HFFc6 (cell line): ENCODE data around the gene XRCC5. TPM values are rescaled to one million over a fixed set of nuclear protein-coding genes. Genes with fewer than 3 reads are reported as not detected.

ENCODE experiments used
- DNase-seq: peaks from one replicate; pipeline ENCODE4 v3.0.0-alpha.2; 2018
- H3K27ac Mint-ChIP-seq: 2 replicates; pipeline ENCODE4 v1.8.0; 2020; ENCODE audit warnings: mild to moderate bottlenecking, mixed read lengths
- H3K27me3 Mint-ChIP-seq: 2 replicates; pipeline ENCODE4 v1.8.0; 2021; ENCODE audit warnings: mild to moderate bottlenecking, moderate library complexity, mixed read lengths; ENCODE audit not compliant: insufficient read depth
- H3K36me3 Mint-ChIP-seq: 2 replicates; pipeline ENCODE4 v1.8.0; 2021; ENCODE audit warnings: low read depth, mixed read lengths
- H3K4me1 Mint-ChIP-seq: 2 replicates; pipeline ENCODE4 v1.8.0; 2020; ENCODE audit warnings: low read depth, mixed read lengths
- H3K4me3 Mint-ChIP-seq: 2 replicates; pipeline ENCODE4 v1.8.0; 2020; ENCODE audit warnings: mild to moderate bottlenecking, moderate library complexity, mixed read lengths
- H3K9me3 Mint-ChIP-seq: 2 replicates; pipeline ENCODE4 v1.8.0; 2020; ENCODE audit warnings: mild to moderate bottlenecking, mixed read lengths
- total RNA-seq, 6 experiments: library from RNA; stranded (reverse); fragmentation: NEBNext Ultra II Directional; extraction: Animal tissue kit (Norgen Biotek cat#: 25700); gene quantifications; 2 replicates in 1 of 6; 3 replicates in 5 of 6; pipeline ENCODE4 v1.2.3, GENCODE V29; 2021
- TF ChIP-seq, protein P1 (sequence below): fragments of 200-600 bp; sonication (generic); IDR thresholded peaks from 2 replicates; pipeline ENCODE4 v1.5.0; 2021; ENCODE audit warnings: antibody characterized with exemption, mild to moderate bottlenecking

Gene XRCC5
- total RNA-seq, 6 experiments from 2014 or later, result 291 to 372 (median 352) TPM

DNA sequence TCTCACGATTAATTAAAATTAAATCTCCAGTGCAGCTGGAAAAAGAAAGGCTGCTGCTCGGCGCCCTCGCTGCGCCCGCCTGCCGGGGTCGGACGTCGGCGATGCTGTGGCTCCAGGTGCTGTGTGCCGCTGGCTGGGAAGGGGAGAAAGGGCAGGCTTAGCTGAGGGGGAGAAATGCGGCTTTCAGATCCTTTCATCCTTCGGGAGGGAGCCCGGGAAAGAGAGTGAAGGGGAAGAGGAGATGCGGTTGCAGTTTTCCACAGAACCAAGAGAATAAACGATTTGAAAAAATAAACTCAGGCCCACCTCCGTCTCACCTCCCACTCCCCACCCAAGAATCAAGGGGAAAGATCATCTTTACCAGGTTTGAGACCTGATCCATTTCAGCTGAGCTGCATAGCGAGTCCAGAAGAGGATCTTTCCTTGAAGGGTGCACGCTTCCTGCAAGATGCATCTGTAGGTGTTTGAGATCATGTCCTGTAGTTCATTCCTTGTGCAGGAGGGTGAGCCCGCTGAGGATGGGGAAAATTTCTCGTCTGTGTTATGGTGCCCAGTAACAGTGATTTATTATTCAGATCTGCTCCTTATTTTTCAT lies 26.9 kb upstream of the XRCC5 start:
- H3K27ac Mint-ChIP-seq, result no peak overlapping the region; the same call in 1 of the 2 replicates
- peaks cover 32% of the 10 kb centered on the region for H3K4me1 Mint-ChIP-seq
- DNase-seq, result no peak
- H3K27me3 Mint-ChIP-seq, result peaks cover 24% of the 10 kb centered on the region
- H3K9me3 Mint-ChIP-seq, result no peaks in the 10 kb centered on the region
- peak overlapping the region; percentile 96 for H3K4me3 Mint-ChIP-seq
- TF ChIP-seq, protein P1, sequence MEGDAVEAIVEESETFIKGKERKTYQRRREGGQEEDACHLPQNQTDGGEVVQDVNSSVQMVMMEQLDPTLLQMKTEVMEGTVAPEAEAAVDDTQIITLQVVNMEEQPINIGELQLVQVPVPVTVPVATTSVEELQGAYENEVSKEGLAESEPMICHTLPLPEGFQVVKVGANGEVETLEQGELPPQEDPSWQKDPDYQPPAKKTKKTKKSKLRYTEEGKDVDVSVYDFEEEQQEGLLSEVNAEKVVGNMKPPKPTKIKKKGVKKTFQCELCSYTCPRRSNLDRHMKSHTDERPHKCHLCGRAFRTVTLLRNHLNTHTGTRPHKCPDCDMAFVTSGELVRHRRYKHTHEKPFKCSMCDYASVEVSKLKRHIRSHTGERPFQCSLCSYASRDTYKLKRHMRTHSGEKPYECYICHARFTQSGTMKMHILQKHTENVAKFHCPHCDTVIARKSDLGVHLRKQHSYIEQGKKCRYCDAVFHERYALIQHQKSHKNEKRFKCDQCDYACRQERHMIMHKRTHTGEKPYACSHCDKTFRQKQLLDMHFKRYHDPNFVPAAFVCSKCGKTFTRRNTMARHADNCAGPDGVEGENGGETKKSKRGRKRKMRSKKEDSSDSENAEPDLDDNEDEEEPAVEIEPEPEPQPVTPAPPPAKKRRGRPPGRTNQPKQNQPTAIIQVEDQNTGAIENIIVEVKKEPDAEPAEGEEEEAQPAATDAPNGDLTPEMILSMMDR, result no peak
- no peaks in the 10 kb centered on the region for H3K36me3 Mint-ChIP-seq

DNA sequence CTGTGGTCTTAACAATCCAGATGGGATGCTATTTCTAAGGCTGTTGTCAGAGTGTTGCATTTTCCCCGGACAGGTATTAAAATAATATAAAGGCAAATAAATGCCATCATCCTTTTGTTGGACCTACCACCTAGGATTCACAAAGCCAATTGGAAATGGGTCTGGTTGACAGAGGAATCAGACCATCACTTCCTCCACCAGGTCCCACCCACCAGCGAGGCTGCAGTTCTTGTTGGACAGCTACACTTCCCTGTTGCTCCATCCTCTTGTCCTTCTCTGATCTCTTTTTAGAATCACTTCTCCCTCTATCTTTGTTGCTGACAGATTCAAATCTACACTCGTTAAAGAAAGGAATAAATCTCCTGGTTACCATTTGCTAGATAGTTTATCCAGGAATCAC lies 26.3 kb upstream of the XRCC5 start:
- no peak for DNase-seq
- Mint-ChIP-seq H3K27ac (no peak overlapping the region), H3K4me3 (peak overlapping the region; percentile 96), H3K36me3 (no peaks in the 10 kb centered on the region), H3K9me3 (no peaks in the 10 kb centered on the region), H3K27me3 (peaks cover 24% of the 10 kb centered on the region), H3K4me1 (peaks cover 32% of the 10 kb centered on the region)
- TF ChIP-seq, protein P1, result no peak

DNA sequence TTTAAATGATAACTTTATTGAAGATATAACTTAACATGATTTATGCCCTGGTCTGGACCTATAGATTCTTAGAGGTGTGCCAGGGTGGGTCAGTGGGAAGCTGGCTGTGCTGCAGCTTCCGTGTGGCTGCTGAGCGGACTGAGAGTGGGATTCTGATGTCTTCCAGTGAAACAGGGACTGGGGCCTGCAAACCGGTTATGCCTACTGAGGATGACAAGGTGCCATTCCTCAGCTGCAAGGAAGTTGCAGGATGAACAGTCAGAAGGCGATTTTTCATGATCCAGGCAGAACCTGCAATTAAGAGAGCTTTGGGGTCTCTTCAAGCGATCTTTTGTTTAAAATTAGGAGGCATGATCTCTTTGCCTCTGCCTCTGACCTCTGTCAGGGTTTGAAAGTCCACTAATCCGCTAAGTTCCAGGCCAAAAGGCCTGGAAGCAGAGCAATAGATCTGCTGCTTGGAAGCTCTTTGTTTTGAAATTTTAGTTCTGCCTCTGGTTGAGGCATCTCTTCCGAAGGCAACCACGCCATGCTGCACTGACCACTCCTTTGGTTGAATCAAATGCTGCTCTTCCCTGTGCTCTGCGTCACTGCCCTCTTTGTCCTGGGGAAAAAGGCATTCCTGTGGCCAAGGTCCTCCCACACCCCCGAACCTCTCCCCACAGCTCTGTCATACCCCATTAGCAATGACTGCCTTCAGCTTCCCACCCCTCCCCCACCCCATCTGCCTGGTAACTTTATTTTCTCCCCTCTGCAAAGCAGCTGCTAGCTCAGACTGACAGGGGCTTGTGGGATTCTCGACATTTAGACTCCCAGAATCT lies 25.5 kb upstream of the XRCC5 start:
- peaks cover 32% of the 10 kb centered on the region for H3K4me1 Mint-ChIP-seq
- H3K36me3 Mint-ChIP-seq, result no peaks in the 10 kb centered on the region

DNA sequence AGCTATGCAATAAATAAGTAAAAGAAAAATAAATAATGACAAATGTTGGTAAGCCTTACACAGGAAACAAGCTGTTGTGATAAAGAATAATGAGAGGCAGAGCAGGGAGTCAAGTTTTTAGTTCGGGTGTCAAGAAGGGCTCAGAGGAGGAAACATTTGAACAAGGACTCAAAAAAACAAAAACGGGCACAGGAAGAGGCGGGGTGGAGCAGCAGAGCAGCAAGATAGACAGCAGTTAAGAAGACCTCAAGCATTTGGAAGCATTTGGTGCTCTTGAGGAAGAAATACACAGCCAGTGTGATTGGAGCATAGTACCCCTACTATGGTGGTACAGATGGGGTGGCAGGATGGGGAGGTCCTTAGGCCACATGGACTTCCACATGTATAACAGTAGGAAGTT lies 24.6 kb upstream of the XRCC5 start:
- H3K9me3 Mint-ChIP-seq, result no peaks in the 10 kb centered on the region
- no peak for DNase-seq
- no peaks in the 10 kb centered on the region for H3K36me3 Mint-ChIP-seq
- H3K4me3 Mint-ChIP-seq, result no peak overlapping the region
- H3K4me1 Mint-ChIP-seq, result peaks cover 32% of the 10 kb centered on the region
- TF ChIP-seq, protein P1, result no peak
- H3K27me3 Mint-ChIP-seq, result peaks cover 24% of the 10 kb centered on the region
- no peak overlapping the region for H3K27ac Mint-ChIP-seq

More for the DNA sequence above, 25.5 kb upstream of the XRCC5 start:
- Mint-ChIP-seq H3K9me3 (no peaks in the 10 kb centered on the region), H3K27me3 (peaks cover 24% of the 10 kb centered on the region), H3K4me3 (no peak overlapping the region), H3K27ac (no peak overlapping the region)
- TF ChIP-seq, protein P1, result no peak
- no peak for DNase-seq

DNA sequence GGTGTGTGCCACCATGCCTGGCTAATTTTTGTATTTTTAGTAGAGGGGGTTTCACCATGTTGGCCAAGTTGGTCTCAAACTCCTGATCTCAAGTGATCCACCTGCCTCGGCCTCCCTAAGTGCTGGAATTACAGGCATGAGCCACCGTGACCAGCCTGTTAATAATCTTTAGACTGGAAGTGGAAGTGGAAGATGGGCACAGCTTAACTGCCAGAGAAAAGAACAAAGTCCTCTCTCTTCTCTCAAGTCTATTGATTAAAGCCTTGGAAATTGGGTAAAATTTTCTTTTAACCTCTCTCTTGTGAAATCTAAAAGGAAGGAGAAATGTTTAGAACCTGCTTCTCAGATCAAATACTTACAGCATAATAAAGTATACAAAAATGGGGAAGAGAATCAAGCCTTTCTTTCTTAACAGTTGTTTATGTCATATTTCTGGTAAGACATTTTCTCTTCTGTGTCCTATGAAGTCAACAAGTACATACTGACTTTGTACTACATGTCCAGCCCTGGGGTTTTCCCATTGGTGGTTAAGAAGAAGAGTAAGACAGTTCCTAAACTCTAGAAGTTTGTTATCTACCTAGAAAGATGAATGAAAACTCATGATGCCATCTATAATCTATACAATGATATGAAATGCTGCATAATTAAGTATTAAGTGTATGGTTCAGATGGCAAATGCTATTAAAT lies 22.8 kb upstream of the XRCC5 start:
- Mint-ChIP-seq H3K4me1 (peaks cover 34% of the 10 kb centered on the region), H3K4me3 (no peak overlapping the region), H3K9me3 (peaks cover 6% of the 10 kb centered on the region; the same call in 1 of the 2 replicates), H3K27me3 (peaks cover 30% of the 10 kb centered on the region), H3K27ac (no peak overlapping the region), H3K36me3 (peaks cover 5% of the 10 kb centered on the region; the same call in 1 of the 2 replicates)
- no peak for DNase-seq
- TF ChIP-seq, protein P1, result no peak
